Activated CD4-positive, CD25-positive, alpha-beta regulatory T cell treated with anti-CD3 and anti-CD28 coated beads, Interleukin-2, amount 50 U/mL, for 24 hours (primary cell): Measurements from ENCODE around the gene DUSP14.
"Not testable (repeated sequence)": the region's sequence is repeated elsewhere in the genome, so short reads cannot be mapped to it uniquely, and the experiment has no call there.

ENCODE experiments used
- ATAC-seq, 2 donors: fragments of 150-1000 bp; cut with Tn5 transposase; one replicate each; pipeline ENCODE4 v1.10.0; 2021; ENCODE audit warnings: mild to moderate bottlenecking in 1 of 2, moderate library complexity in 1 of 2

Gene DUSP14

GRCh38 chr17:37485938-37486570 is 3.6 kb upstream of the DUSP14 start:
- no peak for ATAC-seq

GRCh38 chr17:37488009-37488604 is 1.6 kb upstream of the DUSP14 start:
- ATAC-seq: peak in 1 of 2 donors; percentile 11

GRCh38 chr17:37488607-37489196 is 989 bp upstream of the DUSP14 start:
- ATAC-seq: peak; percentile 61 to 65

- peak; percentile 46 to 49 for ATAC-seq
Observed at GRCh38 chr17:37490022-37490587, 414 bp downstream of the DUSP14 start.

GRCh38 chr17:37490638-37491614 is 1.2 kb downstream of the DUSP14 start:
- ATAC-seq: no peak

GRCh38 chr17:37492167-37492566 is 2.5 kb downstream of the DUSP14 start:
- ATAC-seq: no peak

- ATAC-seq: no peak
Observed at GRCh38 chr17:37493249-37494027, 3.7 kb downstream of the DUSP14 start.

GRCh38 chr17:37494401-37494831 is 4.7 kb downstream of the DUSP14 start:
- ATAC-seq: no peak

GRCh38 chr17:37494971-37495370 is 5.3 kb downstream of the DUSP14 start:
- no peak for ATAC-seq

GRCh38 chr17:37500378-37500777 is 10.7 kb downstream of the DUSP14 start:
- ATAC-seq: no peak

- no peak for ATAC-seq
Observed at GRCh38 chr17:37502009-37502936, 12.6 kb downstream of the DUSP14 start.

- no peak for ATAC-seq
Observed at GRCh38 chr17:37503148-37503547, 13.5 kb downstream of the DUSP14 start.

GRCh38 chr17:37505333-37505732 is 15.6 kb downstream of the DUSP14 start:
- ATAC-seq: peak in 1 of 2 donors; percentile 33

- peak in 1 of 2 donors; percentile 59 for ATAC-seq
Observed at GRCh38 chr17:37506678-37507077, 17.0 kb downstream of the DUSP14 start.

GRCh38 chr17:37507111-37507510 is 17.4 kb downstream of the DUSP14 start:
- ATAC-seq: no peak

- no peak for ATAC-seq
Observed at GRCh38 chr17:37510056-37510455, 20.4 kb downstream of the DUSP14 start.

- not testable (repeated sequence) for ATAC-seq
Observed at GRCh38 chr17:37511642-37512041, 22.0 kb downstream of the DUSP14 start.

GRCh38 chr17:37512442-37513068 is 22.9 kb downstream of the DUSP14 start:
- no peak for ATAC-seq

GRCh38 chr17:37513711-37514110 is 24.0 kb downstream of the DUSP14 start:
- ATAC-seq: no peak

GRCh38 chr17:37516127-37516571 is 26.5 kb downstream of the DUSP14 start:
- no peak for ATAC-seq
